ENCODE data around the gene MRPL18.

MRPL18 gene

GRCh38 chr6:159833556-159833955, 43.3 kb downstream of the MRPL18 start:
- no peak for TF ChIP-seq CTCF (IDR thresholded peaks at IDR 0.05; ENCODE audit: low read depth, low read length)
- no peak overlapping the region for H3K4me3 ChIP-seq (ENCODE audit: low read depth, low read length)

GRCh38 chr6:159833997-159834603, 43.8 kb downstream of the MRPL18 start:
- H3K4me3 ChIP-seq (ENCODE audit: low read depth, low read length), result no peak overlapping the region
- TF ChIP-seq CTCF (IDR thresholded peaks at IDR 0.05; ENCODE audit: low read depth, low read length), result no peak

- TF ChIP-seq CTCF (IDR thresholded peaks at IDR 0.05; ENCODE audit: low read depth, low read length), result no peak
- no peak overlapping the region for H3K4me3 ChIP-seq (ENCODE audit: low read depth, low read length)
Observed at GRCh38 chr6:159836718-159837490, 46.6 kb downstream of the MRPL18 start.

- no peak overlapping the region for H3K4me3 ChIP-seq (ENCODE audit: low read depth, low read length)
- no peak for TF ChIP-seq CTCF (IDR thresholded peaks at IDR 0.05; ENCODE audit: low read depth, low read length)
Observed at GRCh38 chr6:159837511-159837910, 47.2 kb downstream of the MRPL18 start.

GRCh38 chr6:159838020-159838744, 47.9 kb downstream of the MRPL18 start:
- TF ChIP-seq CTCF (IDR thresholded peaks at IDR 0.05; ENCODE audit: low read depth, low read length), result no peak

GRCh38 chr6:159842035-159842434, 51.8 kb downstream of the MRPL18 start:
- TF ChIP-seq CTCF (IDR thresholded peaks at IDR 0.05; ENCODE audit: low read depth, low read length), result 0 out of 2 replicates have a peak, but pooled peaks have one; percentile 14
- no peak overlapping the region for H3K4me3 ChIP-seq (ENCODE audit: low read depth, low read length)

More at GRCh38 chr6:159838020-159838744, 47.9 kb downstream of the MRPL18 start:
- H3K4me3 ChIP-seq (ENCODE audit: low read depth, low read length), result no peak overlapping the region

Data from WI38 (cell line).